Activated naive CD8-positive, alpha-beta T cell treated with anti-CD3 and anti-CD28 coated beads for 36 hours (primary cell): Measurements from ENCODE around the gene YIPF5. TPM values are rescaled to one million over a fixed set of nuclear protein-coding genes. Genes with fewer than 3 reads are reported as not detected.

Experiments
- DNase-seq: peaks from one replicate; pipeline ENCODE4 v3.0.0; 2021
- H3K27ac Mint-ChIP-seq: one replicate; pipeline ENCODE4 v1.8.0; 2022; ENCODE audit warnings: mild to moderate bottlenecking, moderate library complexity, mixed read lengths
- H3K27me3 Mint-ChIP-seq: one replicate; pipeline ENCODE4 v1.8.0; 2022; ENCODE audit warnings: mild to moderate bottlenecking, mixed read lengths
- H3K36me3 Mint-ChIP-seq: one replicate; pipeline ENCODE4 v1.8.0; 2021; ENCODE audit warnings: mild to moderate bottlenecking, mixed read lengths
- H3K4me1 Mint-ChIP-seq: one replicate; pipeline ENCODE4 v1.8.0; 2021; ENCODE audit warnings: mixed read lengths
- H3K4me3 Mint-ChIP-seq: one replicate; pipeline ENCODE4 v1.8.0; 2022; ENCODE audit warnings: mild to moderate bottlenecking, moderate library complexity, mixed read lengths
- H3K9me3 Mint-ChIP-seq: one replicate; pipeline ENCODE4 v1.8.0; 2022; ENCODE audit warnings: mixed read lengths
- total RNA-seq, 2 experiments: library from RNA; stranded (reverse); gene quantifications; one replicate each; pipeline ENCODE4 v1.2.3, GENCODE V29; 2021

Gene YIPF5
- total RNA-seq, 2 experiments from 2014 or later: 38.7 to 39.1 TPM

GRCh38 chr5:144144956-144145751, 25.3 kb downstream of the YIPF5 start:
- no peak for DNase-seq
- Mint-ChIP-seq H3K4me1 (peaks cover 2% of the 10 kb centered on the region), H3K27ac (no peak overlapping the region), H3K9me3 (no peaks in the 10 kb centered on the region), H3K36me3 (no peaks in the 10 kb centered on the region), H3K4me3 (no peak overlapping the region), H3K27me3 (peaks cover 4% of the 10 kb centered on the region)

GRCh38 chr5:144143625-144144024, 26.8 kb downstream of the YIPF5 start:
- Mint-ChIP-seq H3K4me3 (no peak overlapping the region), H3K36me3 (no peaks in the 10 kb centered on the region), H3K9me3 (no peaks in the 10 kb centered on the region), H3K4me1 (peaks cover 2% of the 10 kb centered on the region), H3K27ac (no peak overlapping the region), H3K27me3 (peaks cover 4% of the 10 kb centered on the region)
- no peak for DNase-seq

- no peak for DNase-seq
- Mint-ChIP-seq H3K36me3 (no peaks in the 10 kb centered on the region), H3K9me3 (no peaks in the 10 kb centered on the region), H3K4me1 (peaks cover 2% of the 10 kb centered on the region), H3K4me3 (no peak overlapping the region), H3K27ac (no peak overlapping the region), H3K27me3 (peaks cover 4% of the 10 kb centered on the region)
Observed at GRCh38 chr5:144142824-144143162, 27.7 kb downstream of the YIPF5 start.

GRCh38 chr5:144142139-144142823, 28.2 kb downstream of the YIPF5 start:
- Mint-ChIP-seq H3K36me3 (no peaks in the 10 kb centered on the region), H3K9me3 (no peaks in the 10 kb centered on the region), H3K4me3 (no peak overlapping the region), H3K4me1 (peaks cover 2% of the 10 kb centered on the region), H3K27me3 (peaks cover 9% of the 10 kb centered on the region), H3K27ac (no peak overlapping the region)
- DNase-seq: no peak

GRCh38 chr5:144141585-144141984, 28.9 kb downstream of the YIPF5 start:
- H3K36me3 Mint-ChIP-seq: no peaks in the 10 kb centered on the region
- no peak overlapping the region for H3K27ac Mint-ChIP-seq
- H3K9me3 Mint-ChIP-seq: no peaks in the 10 kb centered on the region
- H3K4me3 Mint-ChIP-seq: no peak overlapping the region
- peaks cover 9% of the 10 kb centered on the region for H3K27me3 Mint-ChIP-seq
- DNase-seq: no peak
- peaks cover 2% of the 10 kb centered on the region for H3K4me1 Mint-ChIP-seq

GRCh38 chr5:144139586-144139985, 30.9 kb downstream of the YIPF5 start:
- no peak overlapping the region for H3K27ac Mint-ChIP-seq
- H3K4me1 Mint-ChIP-seq: peaks cover 4% of the 10 kb centered on the region
- peaks cover 13% of the 10 kb centered on the region for H3K27me3 Mint-ChIP-seq
- no peak overlapping the region for H3K4me3 Mint-ChIP-seq
- H3K36me3 Mint-ChIP-seq: no peaks in the 10 kb centered on the region
- H3K9me3 Mint-ChIP-seq: no peaks in the 10 kb centered on the region
- DNase-seq: no peak

- no peaks in the 10 kb centered on the region for H3K9me3 Mint-ChIP-seq
- H3K4me1 Mint-ChIP-seq: peaks cover 2% of the 10 kb centered on the region
- no peaks in the 10 kb centered on the region for H3K36me3 Mint-ChIP-seq
- no peak for DNase-seq
- H3K27ac Mint-ChIP-seq: no peak overlapping the region
- peaks cover 11% of the 10 kb centered on the region for H3K27me3 Mint-ChIP-seq
- H3K4me3 Mint-ChIP-seq: no peak overlapping the region
Observed at GRCh38 chr5:144135113-144135762, 35.2 kb downstream of the YIPF5 start.

GRCh38 chr5:144134194-144134826, 36.1 kb downstream of the YIPF5 start:
- Mint-ChIP-seq H3K4me3 (no peak overlapping the region), H3K27me3 (peaks cover 11% of the 10 kb centered on the region), H3K27ac (no peak overlapping the region), H3K4me1 (peaks cover 2% of the 10 kb centered on the region), H3K36me3 (no peaks in the 10 kb centered on the region), H3K9me3 (no peaks in the 10 kb centered on the region)
- DNase-seq: no peak

GRCh38 chr5:144133050-144133633, 37.3 kb downstream of the YIPF5 start:
- Mint-ChIP-seq H3K36me3 (no peaks in the 10 kb centered on the region), H3K27ac (no peak overlapping the region), H3K4me3 (no peak overlapping the region), H3K27me3 (peaks cover 11% of the 10 kb centered on the region), H3K4me1 (peaks cover 2% of the 10 kb centered on the region), H3K9me3 (no peaks in the 10 kb centered on the region)
- no peak for DNase-seq

GRCh38 chr5:144131261-144131660, 39.2 kb downstream of the YIPF5 start:
- H3K27ac Mint-ChIP-seq: no peak overlapping the region
- H3K4me1 Mint-ChIP-seq: peaks cover 2% of the 10 kb centered on the region
- no peaks in the 10 kb centered on the region for H3K36me3 Mint-ChIP-seq
- DNase-seq: no peak
- H3K4me3 Mint-ChIP-seq: no peak overlapping the region
- H3K27me3 Mint-ChIP-seq: peaks cover 6% of the 10 kb centered on the region
- H3K9me3 Mint-ChIP-seq: no peaks in the 10 kb centered on the region

GRCh38 chr5:144130306-144130705, 40.2 kb downstream of the YIPF5 start:
- Mint-ChIP-seq H3K36me3 (no peaks in the 10 kb centered on the region), H3K4me3 (no peak overlapping the region), H3K27ac (no peak overlapping the region), H3K4me1 (no peaks in the 10 kb centered on the region), H3K9me3 (no peaks in the 10 kb centered on the region), H3K27me3 (peaks cover 2% of the 10 kb centered on the region)
- no peak for DNase-seq

- H3K36me3 Mint-ChIP-seq: no peaks in the 10 kb centered on the region
- no peak overlapping the region for H3K27ac Mint-ChIP-seq
- no peak overlapping the region for H3K4me3 Mint-ChIP-seq
- no peaks in the 10 kb centered on the region for H3K9me3 Mint-ChIP-seq
- H3K27me3 Mint-ChIP-seq: no peaks in the 10 kb centered on the region
- no peak for DNase-seq
- no peaks in the 10 kb centered on the region for H3K4me1 Mint-ChIP-seq
Observed at GRCh38 chr5:144128844-144129243, 41.6 kb downstream of the YIPF5 start.

- H3K9me3 Mint-ChIP-seq: no peaks in the 10 kb centered on the region
- H3K4me3 Mint-ChIP-seq: no peak overlapping the region
- no peaks in the 10 kb centered on the region for H3K27me3 Mint-ChIP-seq
Observed at GRCh38 chr5:144126707-144127106, 43.8 kb downstream of the YIPF5 start.

GRCh38 chr5:144125163-144125726, 45.2 kb downstream of the YIPF5 start:
- no peaks in the 10 kb centered on the region for H3K27me3 Mint-ChIP-seq
- no peak for DNase-seq
- no peak overlapping the region for H3K27ac Mint-ChIP-seq
- no peaks in the 10 kb centered on the region for H3K9me3 Mint-ChIP-seq
- H3K36me3 Mint-ChIP-seq: no peaks in the 10 kb centered on the region
- H3K4me1 Mint-ChIP-seq: no peaks in the 10 kb centered on the region
- H3K4me3 Mint-ChIP-seq: no peak overlapping the region

More at GRCh38 chr5:144126707-144127106, 43.8 kb downstream of the YIPF5 start:
- Mint-ChIP-seq H3K36me3 (no peaks in the 10 kb centered on the region), H3K4me1 (no peaks in the 10 kb centered on the region), H3K27ac (no peak overlapping the region)
- DNase-seq: no peak
